ENCODE measurements around the gene THSD7B.
"Not testable (repeated sequence)": the region's sequence is repeated elsewhere in the genome, so short reads cannot be mapped to it uniquely, and the experiment has no call there.

THSD7B gene

GRCh38 chr2:137525641-137526190, 760.4 kb downstream of the THSD7B start:
- no peak for DNase-seq (ENCODE audit: low read depth in 2 of 2)

DNA sequence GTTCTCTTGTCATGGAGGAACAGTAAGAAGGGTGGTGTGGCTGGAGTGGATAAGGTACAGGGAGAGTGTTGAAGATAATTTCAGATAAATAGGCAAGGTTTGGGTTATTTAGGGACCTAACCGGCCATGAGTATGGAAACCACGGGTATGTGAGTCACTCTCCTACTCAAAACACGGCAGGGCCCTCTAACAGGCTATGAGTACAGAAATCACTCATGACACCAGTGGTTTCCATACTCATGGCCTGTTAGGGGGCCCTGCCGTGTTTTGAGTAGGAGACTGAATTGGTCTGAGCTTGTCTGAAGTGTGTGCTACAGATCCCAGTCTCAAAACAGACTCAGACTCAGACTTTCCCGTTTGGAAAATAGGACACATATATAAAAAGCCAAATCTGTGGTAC, 770.6 kb downstream of the THSD7B start:
- DNase-seq (ENCODE audit: low read depth in 2 of 2): no peak

DNA sequence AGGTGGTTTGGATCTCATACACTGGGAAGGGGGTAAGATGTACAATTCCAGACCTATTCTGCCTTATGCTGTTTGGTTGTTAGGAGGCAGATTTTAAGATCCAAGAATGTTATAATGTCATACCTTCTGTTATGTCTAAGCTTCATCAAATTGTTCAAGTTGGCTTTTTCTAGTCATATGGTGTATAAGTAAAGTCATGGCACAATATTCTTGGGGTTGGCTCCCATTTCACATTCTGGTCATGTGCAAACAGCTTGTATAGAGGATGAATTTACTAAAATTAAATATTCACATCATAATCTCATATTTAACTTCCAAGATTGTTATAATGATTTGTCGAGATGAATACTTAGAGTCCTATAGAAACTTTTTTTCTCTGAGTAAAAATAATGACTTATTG, 774.0 kb downstream of the THSD7B start:
- DNase-seq (ENCODE audit: low read depth in 2 of 2): no peak

- DNase-seq (ENCODE audit: low read depth in 2 of 2): no peak
Measured at GRCh38 chr2:137547842-137548241, 782.5 kb downstream of the THSD7B start.

GRCh38 chr2:137566387-137566786, 801.0 kb downstream of the THSD7B start:
- no peak for DNase-seq (ENCODE audit: low read depth in 2 of 2)

DNA sequence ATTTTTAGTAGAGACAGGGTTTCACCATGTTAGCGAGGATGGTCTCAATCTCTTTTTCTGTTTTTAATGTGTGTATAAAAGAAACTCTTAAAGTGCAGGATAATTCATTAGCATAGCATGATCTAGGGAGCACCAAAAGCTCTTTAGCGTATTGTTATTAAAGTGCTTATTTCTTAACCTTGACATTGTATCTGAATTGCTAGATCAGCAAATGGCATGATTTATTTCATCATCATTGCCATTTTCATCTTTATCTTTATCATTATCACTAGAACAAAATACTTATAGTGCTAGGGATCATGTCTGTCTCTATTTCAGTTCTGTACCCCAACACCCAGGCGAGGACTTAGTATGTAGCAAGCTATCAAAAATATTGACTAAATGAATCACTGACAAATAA, 805.1 kb downstream of the THSD7B start:
- DNase-seq (ENCODE audit: low read depth in 2 of 2): no peak

GRCh38 chr2:137587834-137588233, 822.5 kb downstream of the THSD7B start:
- not testable (repeated sequence) for DNase-seq (ENCODE audit: low read depth in 2 of 2)

GRCh38 chr2:137588578-137588977, 823.2 kb downstream of the THSD7B start:
- not testable (repeated sequence) for DNase-seq (ENCODE audit: low read depth in 2 of 2)

GRCh38 chr2:137590102-137590501, 824.8 kb downstream of the THSD7B start:
- DNase-seq (ENCODE audit: low read depth in 2 of 2): no peak

GRCh38 chr2:137607722-137608318, 842.5 kb downstream of the THSD7B start:
- no peak for DNase-seq (ENCODE audit: low read depth in 2 of 2)

- no peak for DNase-seq (ENCODE audit: low read depth in 2 of 2)
Measured at GRCh38 chr2:137638932-137639331, 873.6 kb downstream of the THSD7B start.

GRCh38 chr2:137644731-137645130, 879.4 kb downstream of the THSD7B start:
- DNase-seq (ENCODE audit: low read depth in 2 of 2): no peak

GRCh38 chr2:137654046-137654445, 888.7 kb downstream of the THSD7B start:
- no peak for DNase-seq (ENCODE audit: low read depth in 2 of 2)

- DNase-seq (ENCODE audit: low read depth in 2 of 2): no peak
Measured at GRCh38 chr2:137655814-137656213, 890.5 kb downstream of the THSD7B start.

DNA sequence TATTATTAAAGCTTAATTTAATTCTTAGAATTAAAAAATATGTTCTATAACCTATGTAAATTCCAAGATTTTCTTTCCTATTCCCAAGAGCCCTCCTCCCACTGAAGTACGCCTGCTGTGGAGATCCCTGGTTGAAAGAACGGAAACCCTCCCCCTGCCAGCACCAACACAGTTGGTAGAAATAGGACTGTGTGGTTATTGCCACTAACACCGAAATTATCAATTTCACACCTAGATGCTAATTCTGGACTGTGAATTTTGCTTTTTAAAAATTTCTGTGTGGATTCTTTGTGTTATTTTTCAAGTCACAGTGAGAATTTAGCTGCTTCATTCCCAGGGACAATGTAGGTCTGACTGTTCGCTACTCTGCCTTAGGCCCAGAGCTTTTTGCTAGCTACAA, 893.1 kb downstream of the THSD7B start:
- DNase-seq (ENCODE audit: low read depth in 2 of 2): no peak

- no peak for DNase-seq (ENCODE audit: low read depth in 2 of 2)
Measured at GRCh38 chr2:137659616-137660015, 894.3 kb downstream of the THSD7B start.

- no peak for DNase-seq (ENCODE audit: low read depth in 2 of 2)
Measured at GRCh38 chr2:137670111-137670510, 904.8 kb downstream of the THSD7B start.

- no peak for DNase-seq (ENCODE audit: low read depth in 2 of 2)
Measured at GRCh38 chr2:137672989-137673552, 907.7 kb downstream of the THSD7B start.

GRCh38 chr2:137674991-137675390, 909.6 kb downstream of the THSD7B start:
- no peak for DNase-seq (ENCODE audit: low read depth in 2 of 2)

DNA sequence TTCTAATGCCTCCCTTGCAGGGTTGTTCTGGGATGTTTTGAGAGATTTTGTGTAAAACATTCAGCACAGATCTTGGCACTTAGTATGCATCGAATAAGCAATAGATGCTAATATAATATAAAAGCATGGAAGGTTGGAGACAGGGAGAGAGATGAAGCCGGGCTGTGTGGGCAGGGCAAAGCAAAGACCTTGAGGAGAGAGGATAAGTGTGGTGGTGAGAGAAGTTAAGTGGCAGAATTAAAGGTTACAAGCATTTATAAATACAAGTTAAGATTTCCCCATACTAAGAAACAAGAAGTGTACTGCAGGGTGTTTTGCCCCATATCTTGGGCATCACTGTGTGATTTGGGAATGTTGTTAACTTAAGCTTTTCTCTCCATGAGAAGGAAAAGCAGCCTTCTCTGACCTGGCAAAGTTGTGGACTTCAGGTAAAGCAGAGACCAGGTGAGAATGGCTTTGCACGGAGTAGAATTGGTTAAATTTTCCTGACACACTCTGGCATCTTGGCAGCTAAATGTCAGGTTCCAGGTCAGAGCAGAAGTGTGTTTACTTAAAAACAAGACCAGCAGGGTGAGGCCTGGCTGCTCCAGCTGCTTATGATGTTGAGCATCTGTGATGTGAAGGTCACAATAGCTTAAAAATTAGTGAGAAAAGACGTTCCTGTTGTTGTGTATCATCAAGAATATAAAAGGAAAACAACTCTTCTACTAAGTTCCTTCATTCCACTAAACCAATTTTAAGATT, 910.4 kb downstream of the THSD7B start:
- no peak for DNase-seq (ENCODE audit: low read depth in 2 of 2)

DNA sequence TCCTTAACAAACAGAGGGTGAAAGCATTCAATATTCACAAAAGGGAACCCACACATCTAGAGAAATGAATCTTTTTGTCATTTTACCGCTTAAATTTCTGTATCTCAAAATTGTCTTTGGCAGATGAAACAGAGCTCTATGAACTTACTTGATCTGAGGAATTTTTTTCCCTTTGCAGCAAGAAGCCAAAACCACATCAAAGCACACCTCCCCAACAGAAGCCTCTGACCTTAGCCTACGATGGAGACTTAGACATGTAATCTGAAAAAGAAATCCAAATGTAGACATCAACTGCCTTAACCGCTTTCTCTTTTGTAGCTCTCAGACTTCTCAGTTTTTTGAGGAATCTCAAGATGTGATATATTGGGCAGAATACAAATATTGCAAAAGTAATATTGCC, 911.0 kb downstream of the THSD7B start:
- DNase-seq (ENCODE audit: low read depth in 2 of 2): no peak

- DNase-seq (ENCODE audit: low read depth in 2 of 2): no peak
Measured at GRCh38 chr2:137677466-137677865, 912.1 kb downstream of the THSD7B start.

GRCh38 chr2:137689549-137689948, 924.2 kb downstream of the THSD7B start:
- DNase-seq (ENCODE audit: low read depth in 2 of 2): no peak

Data from stimulated activated CD8-positive, alpha-beta memory T cell treated with anti-CD3 and anti-CD28 coated beads, Interleukin-7, amount 100 ng/mL, for 4 hours (primary cell).